Liver (tissue), 3 donors: ENCODE data around the gene PAN3.

Experiments used
- EGR1 ChIP-seq, 2 donors: IDR thresholded peaks; 2 replicates each; pipeline ENCODE4 v1.6.1; 2016 to 2018; ENCODE audit warnings: antibody characterized with exemption in 2 of 2, low read depth in 2 of 2
- FOXA1 ChIP-seq: IDR thresholded peaks from 2 replicates; pipeline ENCODE4 v1.6.1; 2016; ENCODE audit warnings: antibody characterized with exemption
- HNF4A ChIP-seq, 2 donors: conservative IDR thresholded peaks; 2 replicates each; pipeline ENCODE4 v1.6.1; 2016; ENCODE audit warnings: antibody characterized with exemption in 2 of 2, mild to moderate bottlenecking in 2 of 2
- JUND ChIP-seq, 2 donors: IDR thresholded peaks; 2 replicates each; pipeline ENCODE4 v1.6.1; 2016; ENCODE audit warnings: antibody characterized with exemption in 2 of 2
- NR2F2 ChIP-seq: IDR thresholded peaks from 2 replicates; pipeline ENCODE4 v1.6.1; 2016; ENCODE audit warnings: antibody characterized with exemption
- RXRA ChIP-seq, 2 donors: IDR thresholded peaks; 2 replicates each; pipeline ENCODE4 v1.6.1; 2017 to 2018; ENCODE audit warnings: antibody characterized with exemption in 2 of 2, mild to moderate bottlenecking in 1 of 2
- SP1 ChIP-seq: IDR thresholded peaks from 2 replicates; pipeline ENCODE4 v1.6.1; 2018; ENCODE audit warnings: antibody characterized with exemption, mild to moderate bottlenecking
- TAF1 ChIP-seq: conservative IDR thresholded peaks from 2 replicates; pipeline ENCODE4 v1.6.1; 2016; ENCODE audit warnings: antibody characterized with exemption, mild to moderate bottlenecking
- YY1 ChIP-seq: IDR thresholded peaks from 2 replicates; pipeline ENCODE4 v1.6.1; 2016; ENCODE audit warnings: antibody characterized with exemption, mild to moderate bottlenecking
- TF ChIP-seq, protein P1 (sequence below): fragments of 150-350 bp; IDR thresholded peaks from 2 replicates; pipeline ENCODE4 v1.5.1; 2017; ENCODE audit warnings: improper control_type of control experiment, low read depth, low read length; ENCODE audit not compliant: missing input control
- TF ChIP-seq, protein P2 (sequence below): IDR thresholded peaks from 2 replicates; pipeline ENCODE4 v1.6.1; 2016; ENCODE audit warnings: antibody characterized with exemption
- TF ChIP-seq, protein P3 (sequence below): IDR thresholded peaks from 2 replicates; pipeline ENCODE4 v1.6.1; 2016; ENCODE audit warnings: antibody characterized with exemption, mild to moderate bottlenecking
- TF ChIP-seq, protein P4 (sequence below): IDR thresholded peaks from 2 replicates; pipeline ENCODE4 v1.6.1; 2016; ENCODE audit warnings: antibody characterized with exemption
- TF ChIP-seq, protein P5 (sequence below): IDR thresholded peaks from 2 replicates; pipeline ENCODE4 v1.6.1; 2016; ENCODE audit warnings: antibody characterized with exemption
- donor health status: healthy.
- donor health status: healthy.

DNA sequence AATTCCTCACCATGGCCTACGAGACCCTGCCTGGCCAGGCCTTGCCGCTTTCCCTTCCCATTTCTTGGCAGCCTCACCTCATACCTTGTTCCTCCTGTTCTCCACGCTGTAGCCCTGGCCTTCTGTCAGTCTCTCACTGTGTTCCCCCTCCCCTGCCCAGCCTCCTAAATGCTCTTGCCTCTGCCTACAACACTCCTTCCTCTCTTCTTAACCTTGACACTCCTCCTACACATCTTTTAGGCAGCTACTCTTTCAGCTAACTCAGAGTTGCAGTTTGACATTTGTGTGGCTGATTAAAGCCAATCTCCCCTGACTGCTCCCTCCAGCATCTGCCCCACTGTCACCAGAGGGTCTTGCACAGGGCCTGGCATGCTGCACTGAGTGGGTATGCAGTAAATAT lies 205.8 kb downstream of the PAN3 start:
- TF ChIP-seq, protein P1, sequence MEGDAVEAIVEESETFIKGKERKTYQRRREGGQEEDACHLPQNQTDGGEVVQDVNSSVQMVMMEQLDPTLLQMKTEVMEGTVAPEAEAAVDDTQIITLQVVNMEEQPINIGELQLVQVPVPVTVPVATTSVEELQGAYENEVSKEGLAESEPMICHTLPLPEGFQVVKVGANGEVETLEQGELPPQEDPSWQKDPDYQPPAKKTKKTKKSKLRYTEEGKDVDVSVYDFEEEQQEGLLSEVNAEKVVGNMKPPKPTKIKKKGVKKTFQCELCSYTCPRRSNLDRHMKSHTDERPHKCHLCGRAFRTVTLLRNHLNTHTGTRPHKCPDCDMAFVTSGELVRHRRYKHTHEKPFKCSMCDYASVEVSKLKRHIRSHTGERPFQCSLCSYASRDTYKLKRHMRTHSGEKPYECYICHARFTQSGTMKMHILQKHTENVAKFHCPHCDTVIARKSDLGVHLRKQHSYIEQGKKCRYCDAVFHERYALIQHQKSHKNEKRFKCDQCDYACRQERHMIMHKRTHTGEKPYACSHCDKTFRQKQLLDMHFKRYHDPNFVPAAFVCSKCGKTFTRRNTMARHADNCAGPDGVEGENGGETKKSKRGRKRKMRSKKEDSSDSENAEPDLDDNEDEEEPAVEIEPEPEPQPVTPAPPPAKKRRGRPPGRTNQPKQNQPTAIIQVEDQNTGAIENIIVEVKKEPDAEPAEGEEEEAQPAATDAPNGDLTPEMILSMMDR: no peak
- TF ChIP-seq, protein P2, sequence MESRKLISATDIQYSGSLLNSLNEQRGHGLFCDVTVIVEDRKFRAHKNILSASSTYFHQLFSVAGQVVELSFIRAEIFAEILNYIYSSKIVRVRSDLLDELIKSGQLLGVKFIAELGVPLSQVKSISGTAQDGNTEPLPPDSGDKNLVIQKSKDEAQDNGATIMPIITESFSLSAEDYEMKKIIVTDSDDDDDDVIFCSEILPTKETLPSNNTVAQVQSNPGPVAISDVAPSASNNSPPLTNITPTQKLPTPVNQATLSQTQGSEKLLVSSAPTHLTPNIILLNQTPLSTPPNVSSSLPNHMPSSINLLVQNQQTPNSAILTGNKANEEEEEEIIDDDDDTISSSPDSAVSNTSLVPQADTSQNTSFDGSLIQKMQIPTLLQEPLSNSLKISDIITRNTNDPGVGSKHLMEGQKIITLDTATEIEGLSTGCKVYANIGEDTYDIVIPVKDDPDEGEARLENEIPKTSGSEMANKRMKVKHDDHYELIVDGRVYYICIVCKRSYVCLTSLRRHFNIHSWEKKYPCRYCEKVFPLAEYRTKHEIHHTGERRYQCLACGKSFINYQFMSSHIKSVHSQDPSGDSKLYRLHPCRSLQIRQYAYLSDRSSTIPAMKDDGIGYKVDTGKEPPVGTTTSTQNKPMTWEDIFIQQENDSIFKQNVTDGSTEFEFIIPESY: no peak
- TF ChIP-seq EGR1 (IDR thresholded peaks at IDR 0.05; ENCODE audit: low read depth in 2 of 2) (no peak), SP1 (no peak), TAF1 (no peak), FOXA1 (no peak), NR2F2 (no peak), YY1 (no peak), HNF4A (conservative IDR thresholded peaks at IDR 0.05) (no peak), JUND (IDR thresholded peaks at IDR 0.05) (no peak), RXRA (IDR thresholded peaks at IDR 0.05) (no peak)
- TF ChIP-seq, protein P3, sequence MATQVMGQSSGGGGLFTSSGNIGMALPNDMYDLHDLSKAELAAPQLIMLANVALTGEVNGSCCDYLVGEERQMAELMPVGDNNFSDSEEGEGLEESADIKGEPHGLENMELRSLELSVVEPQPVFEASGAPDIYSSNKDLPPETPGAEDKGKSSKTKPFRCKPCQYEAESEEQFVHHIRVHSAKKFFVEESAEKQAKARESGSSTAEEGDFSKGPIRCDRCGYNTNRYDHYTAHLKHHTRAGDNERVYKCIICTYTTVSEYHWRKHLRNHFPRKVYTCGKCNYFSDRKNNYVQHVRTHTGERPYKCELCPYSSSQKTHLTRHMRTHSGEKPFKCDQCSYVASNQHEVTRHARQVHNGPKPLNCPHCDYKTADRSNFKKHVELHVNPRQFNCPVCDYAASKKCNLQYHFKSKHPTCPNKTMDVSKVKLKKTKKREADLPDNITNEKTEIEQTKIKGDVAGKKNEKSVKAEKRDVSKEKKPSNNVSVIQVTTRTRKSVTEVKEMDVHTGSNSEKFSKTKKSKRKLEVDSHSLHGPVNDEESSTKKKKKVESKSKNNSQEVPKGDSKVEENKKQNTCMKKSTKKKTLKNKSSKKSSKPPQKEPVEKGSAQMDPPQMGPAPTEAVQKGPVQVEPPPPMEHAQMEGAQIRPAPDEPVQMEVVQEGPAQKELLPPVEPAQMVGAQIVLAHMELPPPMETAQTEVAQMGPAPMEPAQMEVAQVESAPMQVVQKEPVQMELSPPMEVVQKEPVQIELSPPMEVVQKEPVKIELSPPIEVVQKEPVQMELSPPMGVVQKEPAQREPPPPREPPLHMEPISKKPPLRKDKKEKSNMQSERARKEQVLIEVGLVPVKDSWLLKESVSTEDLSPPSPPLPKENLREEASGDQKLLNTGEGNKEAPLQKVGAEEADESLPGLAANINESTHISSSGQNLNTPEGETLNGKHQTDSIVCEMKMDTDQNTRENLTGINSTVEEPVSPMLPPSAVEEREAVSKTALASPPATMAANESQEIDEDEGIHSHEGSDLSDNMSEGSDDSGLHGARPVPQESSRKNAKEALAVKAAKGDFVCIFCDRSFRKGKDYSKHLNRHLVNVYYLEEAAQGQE: no peak
- TF ChIP-seq, protein P4, sequence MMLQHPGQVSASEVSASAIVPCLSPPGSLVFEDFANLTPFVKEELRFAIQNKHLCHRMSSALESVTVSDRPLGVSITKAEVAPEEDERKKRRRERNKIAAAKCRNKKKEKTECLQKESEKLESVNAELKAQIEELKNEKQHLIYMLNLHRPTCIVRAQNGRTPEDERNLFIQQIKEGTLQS: no peak
- TF ChIP-seq, protein P5, sequence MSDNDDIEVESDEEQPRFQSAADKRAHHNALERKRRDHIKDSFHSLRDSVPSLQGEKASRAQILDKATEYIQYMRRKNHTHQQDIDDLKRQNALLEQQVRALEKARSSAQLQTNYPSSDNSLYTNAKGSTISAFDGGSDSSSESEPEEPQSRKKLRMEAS: no peak
